Stimulated activated CD4-positive, alpha-beta T cell treated with anti-CD3 and anti-CD28 coated beads, Interleukin-15, amount 100 ng/mL, for 1 hour (primary cell): ENCODE results near the gene RTBDN.
"Not testable (repeated sequence)": the region's sequence is repeated elsewhere in the genome, so short reads cannot be mapped to it uniquely, and the experiment has no call there.

Experiments used
- DNase-seq, 2 donors: peaks; one replicate each; pipeline ENCODE4 v3.0.0-alpha.2; 2020; ENCODE audit warnings: low read depth in 1 of 2, low spot score in 1 of 2

RTBDN gene

GRCh38 chr19:12825254-12826131, 8.9 kb downstream of the RTBDN start:
- no peak for DNase-seq

- no peak for DNase-seq
These were observed 12.6 kb downstream of the RTBDN start for GRCh38 chr19:12821761-12822160.

GRCh38 chr19:12817810-12818209, 16.6 kb downstream of the RTBDN start:
- not testable (repeated sequence) for DNase-seq

DNA sequence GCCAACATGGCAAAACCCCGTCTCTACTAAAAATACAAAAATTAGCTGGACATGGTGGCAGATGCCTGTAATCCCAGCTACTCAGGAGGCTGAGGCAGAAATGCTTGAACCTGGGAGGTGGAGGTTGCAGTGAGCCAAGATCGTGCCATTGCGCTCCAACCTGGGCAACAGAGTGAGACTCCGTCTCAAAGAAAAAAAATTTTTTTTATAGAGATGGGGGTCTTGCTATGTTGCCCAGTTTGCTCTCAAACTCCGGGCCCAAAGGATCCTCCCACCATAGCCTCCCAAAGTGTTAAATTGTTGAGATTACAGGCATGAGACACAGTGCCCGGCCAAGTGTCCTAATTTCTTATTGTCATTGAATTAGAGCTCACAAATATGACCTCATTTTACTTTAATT, 17.2 kb downstream of the RTBDN start:
- DNase-seq: not testable (repeated sequence)

DNA sequence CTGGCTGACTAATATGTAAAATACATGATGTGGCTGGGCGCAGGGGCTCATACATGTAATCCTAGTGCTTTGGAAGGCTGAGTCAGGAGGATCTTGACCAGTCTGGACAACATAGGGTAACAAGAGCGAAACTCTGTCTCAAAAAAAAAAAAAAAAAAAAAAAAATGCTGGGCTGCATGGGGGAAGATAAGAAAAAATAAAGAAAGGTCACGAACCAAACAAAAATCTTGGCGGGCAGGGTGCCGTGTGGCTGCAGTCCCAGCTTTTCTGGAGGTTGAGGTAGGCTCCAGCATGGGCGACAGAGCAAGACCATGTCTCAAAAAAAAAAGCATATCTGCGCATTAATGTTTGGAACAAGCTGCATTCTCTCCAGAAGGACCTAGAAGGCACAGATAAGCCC, 19.3 kb downstream of the RTBDN start:
- no peak for DNase-seq

GRCh38 chr19:12806242-12807081, 27.9 kb downstream of the RTBDN start, which contains the start of gene RNASEH2A:
Gene RNASEH2A (plus strand): TSS chr19:12806584. CDS start chr19:12806674, 90 bp downstream.
- peak; percentile 75 to 84 for DNase-seq

- no peak for DNase-seq
These were observed 30.3 kb downstream of the RTBDN start for GRCh38 chr19:12804051-12804450.

GRCh38 chr19:12802267-12803106, 31.9 kb downstream of the RTBDN start:
- no peak for DNase-seq

GRCh38 chr19:12801466-12802266, 32.7 kb downstream of the RTBDN start, which contains the start of the genes PRDX2 and THSD8:
Gene PRDX2 (minus strand): TSS chr19:12801800. CDS start chr19:12801261, 539 bp downstream.
Gene THSD8 (plus strand): TSS chr19:12802069. CDS start chr19:12802072, 3 bp downstream.
- peak; percentile 58 to 66 for DNase-seq

GRCh38 chr19:12800923-12801465, 33.4 kb downstream of the RTBDN start:
- no peak for DNase-seq

GRCh38 chr19:12800466-12800770, 34.0 kb downstream of the RTBDN start:
- DNase-seq: no peak

DNA sequence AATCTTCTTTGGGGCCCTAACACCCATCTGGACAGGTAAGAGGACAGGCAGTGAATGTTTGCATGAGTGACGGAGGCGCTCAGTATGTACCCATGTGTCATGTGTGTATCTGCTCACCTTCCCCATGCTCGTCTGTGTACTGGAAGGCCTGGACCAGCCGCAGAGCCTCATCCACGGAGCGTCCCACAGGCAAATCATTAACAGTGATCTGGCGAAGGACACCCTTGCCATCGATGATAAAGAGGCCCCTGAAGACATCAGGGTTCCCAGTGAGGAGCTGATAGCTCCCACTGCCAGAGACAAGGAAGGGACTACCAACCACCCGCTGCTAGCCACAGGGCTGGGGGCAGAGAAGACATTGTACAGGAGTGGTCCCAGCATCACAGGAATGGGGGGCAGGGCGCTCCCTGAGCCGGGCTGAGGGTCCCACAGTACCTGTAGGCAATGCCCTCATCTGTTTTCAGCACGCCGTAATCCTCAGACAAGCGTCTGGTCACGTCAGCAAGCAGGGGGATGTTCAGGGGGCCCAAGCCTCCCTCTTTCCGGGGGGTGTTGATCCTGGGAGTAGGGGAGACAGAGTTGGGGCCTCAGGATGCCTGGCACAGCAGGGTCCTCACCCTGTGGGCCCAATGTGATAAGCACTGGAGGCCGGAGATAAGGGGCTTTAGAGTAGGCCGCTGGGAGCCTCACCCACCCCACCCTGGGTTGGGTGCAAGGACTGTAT, 34.5 kb downstream of the RTBDN start:
- DNase-seq: no peak

DNA sequence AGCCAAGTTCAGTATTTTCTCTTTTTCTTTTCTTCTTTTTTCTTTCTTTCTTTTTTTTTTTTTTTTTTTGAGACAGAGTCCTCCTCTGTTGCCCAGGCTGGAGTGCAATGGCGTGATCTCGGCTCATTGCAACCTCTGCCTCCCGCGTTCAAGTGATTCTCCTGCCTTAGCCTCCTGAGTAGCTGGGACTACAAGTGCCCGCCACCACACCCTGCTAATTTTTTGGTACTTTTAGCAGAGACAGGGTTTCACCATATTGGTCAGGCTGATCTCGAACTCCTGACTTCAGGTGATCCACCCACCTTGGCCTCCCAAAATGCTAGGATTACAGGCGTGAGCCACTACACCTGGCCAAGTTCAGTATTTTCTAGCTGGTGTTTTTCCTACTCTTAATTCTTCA, 36.8 kb downstream of the RTBDN start:
- not testable (repeated sequence) for DNase-seq

GRCh38 chr19:12797141-12797587, 37.2 kb downstream of the RTBDN start:
- no peak for DNase-seq

DNA sequence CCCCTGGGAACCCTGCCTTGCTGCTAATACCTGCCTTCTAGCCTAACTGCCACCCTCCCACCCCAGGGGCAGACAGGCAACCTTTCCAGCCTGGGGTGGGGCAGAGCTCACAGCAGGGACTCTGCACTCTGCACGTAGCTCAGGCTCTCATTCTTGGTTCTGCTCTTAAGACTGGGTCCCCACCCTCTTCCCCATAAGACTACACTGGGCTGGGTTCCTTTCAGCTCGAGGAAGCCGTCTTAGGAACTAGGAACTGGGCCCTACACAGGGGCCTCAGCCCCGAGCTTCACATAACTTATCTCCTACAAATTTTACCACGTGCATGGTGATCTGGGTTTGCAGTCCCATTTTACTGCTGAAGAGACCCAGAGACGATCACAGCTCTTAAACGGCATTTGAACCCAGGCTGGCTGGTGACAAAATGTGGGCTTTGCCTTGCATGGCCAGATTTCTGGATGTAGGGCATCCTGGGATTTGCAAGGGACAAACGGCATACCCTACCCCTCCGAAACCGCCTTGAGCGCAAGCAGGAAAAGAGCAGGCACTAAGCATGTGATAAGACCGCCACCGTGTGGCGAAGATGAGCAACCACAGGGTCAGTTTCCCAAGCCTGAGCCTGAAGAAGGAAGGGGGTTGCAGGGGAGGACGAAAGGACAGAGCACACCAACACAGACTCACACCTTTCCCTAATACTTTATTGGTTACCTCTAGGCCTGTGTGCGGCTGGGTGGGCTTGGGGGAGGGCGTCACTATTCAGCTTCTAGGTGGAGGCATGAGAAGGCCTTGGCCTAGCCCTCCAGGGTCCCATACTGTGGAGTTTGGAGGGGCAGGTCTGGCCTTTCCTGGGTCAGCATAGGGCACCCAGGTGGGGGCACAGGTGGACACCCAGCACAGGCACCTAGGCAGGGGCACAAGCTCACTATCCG, 38.0 kb downstream of the RTBDN start:
- DNase-seq: no peak

- DNase-seq: no peak
These were observed 39.4 kb downstream of the RTBDN start for GRCh38 chr19:12794971-12795381.

- no peak for DNase-seq
These were observed 40.0 kb downstream of the RTBDN start for GRCh38 chr19:12794196-12794941.
